HG03565 (cell line): ENCODE results near the gene UBE2N.

Experiments
- ATAC-seq: cut with Tn5 transposase; IDR thresholded peaks from one replicate; pipeline ENCODE4 v1.9.1; 2021; ENCODE audit warnings: mild to moderate bottlenecking, moderate library complexity; ENCODE audit not compliant: unreplicated experiment

Gene UBE2N

GRCh38 chr12:93441617-93442410 lies at the start of gene UBE2N:
Gene UBE2N (minus strand): TSS chr12:93441947. CDS start chr12:93441884, 63 bp downstream.
- peak; percentile 73 for ATAC-seq

GRCh38 chr12:93484315-93484981 lies 42.7 kb upstream of the UBE2N start:
- ATAC-seq: no peak

- no peak for ATAC-seq
These were observed 41.5 kb upstream of the UBE2N start for GRCh38 chr12:93483151-93483807.

GRCh38 chr12:93482721-93483120 lies 41.0 kb upstream of the UBE2N start:
- no peak for ATAC-seq

GRCh38 chr12:93476555-93476954 lies 34.8 kb upstream of the UBE2N start:
- ATAC-seq: no peak

- no peak for ATAC-seq
These were observed 27.6 kb upstream of the UBE2N start for GRCh38 chr12:93469386-93469785.

GRCh38 chr12:93468008-93468371 lies 26.2 kb upstream of the UBE2N start:
- ATAC-seq: peak; percentile 5

- peak; percentile 78 for ATAC-seq
These were observed 25.7 kb upstream of the UBE2N start, which contains the start of gene MRPL42 for GRCh38 chr12:93467351-93468007. Gene MRPL42 (plus strand): TSS chr12:93467514. CDS start chr12:93469286, 1,772 bp downstream.

- no peak for ATAC-seq
These were observed 25.0 kb upstream of the UBE2N start for GRCh38 chr12:93466625-93467350.

GRCh38 chr12:93465841-93466240 lies 24.1 kb upstream of the UBE2N start:
- no peak for ATAC-seq

GRCh38 chr12:93461503-93461902 lies 19.8 kb upstream of the UBE2N start:
- ATAC-seq: no peak

GRCh38 chr12:93460902-93461301 lies 19.2 kb upstream of the UBE2N start:
- no peak for ATAC-seq

GRCh38 chr12:93460003-93460402 lies 18.3 kb upstream of the UBE2N start:
- no peak for ATAC-seq

GRCh38 chr12:93459097-93459496 lies 17.4 kb upstream of the UBE2N start:
- no peak for ATAC-seq

- no peak for ATAC-seq
These were observed 14.3 kb upstream of the UBE2N start for GRCh38 chr12:93456077-93456476.

GRCh38 chr12:93453633-93454032 lies 11.9 kb upstream of the UBE2N start:
- ATAC-seq: no peak

- ATAC-seq: no peak
These were observed 9.8 kb upstream of the UBE2N start for GRCh38 chr12:93451423-93452158.

GRCh38 chr12:93449277-93449676 lies 7.5 kb upstream of the UBE2N start:
- peak; percentile 85 for ATAC-seq

GRCh38 chr12:93448796-93449195 lies 7.0 kb upstream of the UBE2N start:
- no peak for ATAC-seq
